ENCODE measurements around the gene CUL9. TPM values are rescaled to one million over a fixed set of nuclear protein-coding genes. Genes with fewer than 3 reads are reported as not detected.

CUL9 gene
- total RNA-seq, 1 donor from 2014 or later = 10.9 TPM

GRCh38 chr6:43188426-43188825 lies 6.4 kb downstream of the CUL9 start:
- intact Hi-C loops (cut with micrococcal nuclease) = no loop called here
- ATAC-seq (no peak), DNase-seq (no peak)

GRCh38 chr6:43189776-43190304 lies 7.8 kb downstream of the CUL9 start:
- intact Hi-C loops (cut with micrococcal nuclease) = no loop called here
- peak; percentile 46 for ATAC-seq
- no peak for DNase-seq

GRCh38 chr6:43192911-43193310 lies 10.9 kb downstream of the CUL9 start:
- intact Hi-C loops (cut with micrococcal nuclease) = no loop called here
- ATAC-seq = no peak
- no peak for DNase-seq

DNA sequence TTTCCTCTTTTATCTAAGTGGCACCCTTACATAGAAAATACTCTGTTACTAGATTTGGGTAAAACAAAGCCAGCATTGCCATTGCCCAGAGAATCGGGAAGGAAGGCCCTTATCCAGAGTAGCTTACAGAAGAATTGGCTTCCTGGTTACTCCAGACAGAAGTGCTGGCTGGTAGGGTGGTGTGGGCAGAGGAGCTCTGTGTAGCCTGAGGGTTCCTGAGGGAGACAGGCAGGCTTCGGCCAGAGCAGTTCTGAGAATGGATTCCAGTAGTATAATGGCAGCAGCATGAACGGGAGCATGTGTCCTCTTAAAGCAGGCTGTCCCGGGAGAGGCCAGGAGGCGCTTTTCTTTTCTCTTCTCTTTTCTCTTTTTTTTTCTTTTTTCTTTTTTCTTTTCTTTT lies 11.9 kb downstream of the CUL9 start:
- intact Hi-C loops (cut with micrococcal nuclease) = no loop called here
- ATAC-seq (no peak), DNase-seq (no peak)

DNA sequence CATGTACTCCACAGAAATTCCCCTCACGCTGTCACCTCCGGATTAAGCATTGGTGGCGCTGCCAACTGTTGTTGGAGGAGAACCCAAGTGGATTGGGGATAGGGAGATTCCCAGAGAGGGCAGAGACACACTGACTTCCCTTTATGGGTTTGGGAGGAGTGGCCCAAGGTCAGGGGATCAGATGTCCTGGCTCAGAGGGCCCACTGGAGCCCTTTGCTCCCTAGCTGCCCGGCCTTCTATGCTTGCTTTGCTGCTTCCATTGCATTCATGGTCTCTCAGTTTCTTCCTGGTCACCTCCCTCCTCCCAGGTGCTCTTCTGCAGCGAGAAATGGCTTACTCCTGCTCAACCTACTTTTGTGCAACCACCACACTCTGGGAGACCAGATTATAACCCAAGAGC lies 14.3 kb downstream of the CUL9 start:
- intact Hi-C loops (cut with micrococcal nuclease) = no loop called here
- no peak for DNase-seq
- no peak for ATAC-seq

DNA sequence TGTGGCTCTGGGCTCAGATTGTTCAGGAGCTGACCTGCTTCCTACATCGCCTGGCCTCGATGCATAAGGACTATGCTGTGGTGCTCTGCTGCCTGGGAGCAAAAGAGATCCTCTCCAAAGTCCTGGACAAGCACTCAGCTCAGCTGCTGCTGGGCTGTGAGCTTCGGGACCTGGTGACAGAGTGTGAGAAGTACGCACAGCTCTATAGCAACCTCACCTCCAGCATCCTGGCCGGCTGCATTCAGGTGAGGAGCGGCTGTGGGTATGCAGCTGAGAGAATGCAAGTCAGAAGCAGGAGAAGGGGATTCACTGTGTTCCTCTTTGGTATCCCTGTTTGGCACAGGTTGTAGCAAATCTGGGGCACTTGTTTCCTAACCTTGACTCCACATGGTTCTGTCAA lies 17.9 kb downstream of the CUL9 start:
- DNase-seq (no peak), ATAC-seq (no peak)
- intact Hi-C loops (cut with micrococcal nuclease) = no loop called here

GRCh38 chr6:43200541-43200940 lies 18.5 kb downstream of the CUL9 start:
- intact Hi-C loops (cut with micrococcal nuclease) = no loop called here
- no peak for ATAC-seq
- no peak for DNase-seq

DNA sequence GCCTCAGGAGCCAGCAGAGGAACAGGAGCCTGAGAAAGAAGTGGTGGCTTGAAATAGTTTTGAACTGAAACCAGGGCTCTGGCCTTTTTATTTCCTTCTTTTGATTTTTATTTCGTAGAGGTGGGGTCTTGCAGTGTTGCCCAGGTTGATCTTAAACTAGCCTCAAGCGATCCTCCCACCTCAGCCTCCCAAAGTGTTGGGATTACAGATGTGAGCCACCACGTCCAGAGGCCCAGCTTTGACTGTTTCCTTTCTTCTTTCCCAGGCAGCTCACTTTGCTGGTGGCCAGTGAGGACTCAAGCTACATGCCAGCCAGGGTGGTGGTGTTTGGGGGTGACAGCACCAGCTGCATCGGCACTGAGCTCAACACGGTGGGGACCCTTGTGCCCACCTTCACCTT lies 20.5 kb downstream of the CUL9 start:
- intact Hi-C loops (cut with micrococcal nuclease) = no loop called here
- no peak for DNase-seq

GRCh38 chr6:43203029-43203717 lies 21.2 kb downstream of the CUL9 start:
- ATAC-seq = no peak
- no peak for DNase-seq
- intact Hi-C loops (cut with micrococcal nuclease) = no loop called here

More for the DNA sequence above, 20.5 kb downstream of the CUL9 start:
- no peak for ATAC-seq

- intact Hi-C loops (cut with micrococcal nuclease) = no loop called here
- DNase-seq = no peak
- no peak for ATAC-seq
Measured at GRCh38 chr6:43203718-43204095, 21.7 kb downstream of the CUL9 start.

DNA sequence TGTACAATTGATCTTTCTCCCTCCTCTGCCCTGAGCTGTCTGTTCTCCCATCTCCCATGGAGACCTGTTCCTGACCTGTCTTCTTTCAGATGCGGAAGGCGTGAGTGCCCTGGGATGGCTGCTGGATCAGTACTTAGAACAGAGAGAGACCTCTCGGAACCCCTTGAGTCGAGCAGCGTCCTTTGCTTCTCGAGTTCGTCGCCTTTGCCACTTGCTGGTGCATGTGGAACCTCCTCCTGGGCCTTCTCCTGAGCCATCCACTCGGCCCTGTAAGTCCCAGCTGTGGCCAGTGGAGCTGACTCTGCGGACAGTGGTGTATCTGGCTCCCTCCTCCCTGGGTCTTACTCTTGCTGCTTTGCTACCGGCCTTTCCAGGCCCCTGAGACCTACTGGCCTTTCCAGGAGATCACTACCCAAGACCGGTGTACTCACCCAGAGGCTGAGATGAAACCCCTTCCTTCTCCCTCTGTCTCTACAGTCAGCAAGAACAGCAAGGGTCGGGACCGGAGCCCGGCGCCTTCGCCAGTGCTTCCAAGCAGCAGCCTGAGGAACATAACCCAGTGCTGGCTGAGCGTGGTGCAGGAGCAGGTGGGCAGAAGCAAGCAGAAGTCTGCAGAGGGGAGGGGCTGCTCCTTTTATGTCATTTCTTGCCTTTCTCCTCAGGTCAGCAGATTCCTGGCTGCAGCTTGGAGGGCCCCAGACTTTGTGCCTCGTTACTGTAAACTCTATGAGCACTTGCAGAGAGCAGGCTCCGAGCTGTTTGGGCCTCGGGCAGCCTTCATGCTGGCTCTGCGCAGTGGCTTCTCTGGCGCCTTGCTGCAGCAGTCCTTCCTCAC lies 22.5 kb downstream of the CUL9 start:
- ATAC-seq (no peak), DNase-seq (no peak)
- intact Hi-C loops (cut with micrococcal nuclease) = no loop called here

- ATAC-seq (no peak), DNase-seq (no peak)
- intact Hi-C loops (cut with micrococcal nuclease) = no loop called here
Measured at GRCh38 chr6:43205849-43206248, 23.9 kb downstream of the CUL9 start.

DNA sequence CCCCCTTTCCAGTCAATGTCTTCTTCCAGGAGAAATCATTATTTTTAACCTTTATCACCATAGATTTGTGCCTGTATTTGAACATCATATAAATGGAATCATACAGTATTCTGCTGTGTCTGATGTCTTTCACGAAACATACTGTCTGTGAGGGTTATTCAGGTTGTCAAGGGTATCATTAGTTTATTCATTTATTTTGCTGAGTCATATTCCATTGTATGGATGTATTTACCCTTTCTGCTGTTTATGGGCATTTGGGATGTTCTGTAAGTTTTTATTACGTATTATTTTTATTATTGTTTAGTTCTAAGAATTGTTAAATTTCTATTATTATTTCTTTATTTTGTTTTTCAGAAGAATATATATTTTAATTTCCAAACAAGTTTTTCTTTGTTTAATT lies 25.3 kb downstream of the CUL9 start:
- DNase-seq (no peak), ATAC-seq (no peak)
- intact Hi-C loops (cut with micrococcal nuclease) = no loop called here

- no peak for DNase-seq
- no peak for ATAC-seq
- intact Hi-C loops (cut with micrococcal nuclease) = no loop called here
Measured at GRCh38 chr6:43211955-43212354, 30.0 kb downstream of the CUL9 start.

- ATAC-seq = no peak
- intact Hi-C loops (cut with micrococcal nuclease) = no loop called here
- no peak for DNase-seq
Measured at GRCh38 chr6:43213431-43213830, 31.4 kb downstream of the CUL9 start.

DNA sequence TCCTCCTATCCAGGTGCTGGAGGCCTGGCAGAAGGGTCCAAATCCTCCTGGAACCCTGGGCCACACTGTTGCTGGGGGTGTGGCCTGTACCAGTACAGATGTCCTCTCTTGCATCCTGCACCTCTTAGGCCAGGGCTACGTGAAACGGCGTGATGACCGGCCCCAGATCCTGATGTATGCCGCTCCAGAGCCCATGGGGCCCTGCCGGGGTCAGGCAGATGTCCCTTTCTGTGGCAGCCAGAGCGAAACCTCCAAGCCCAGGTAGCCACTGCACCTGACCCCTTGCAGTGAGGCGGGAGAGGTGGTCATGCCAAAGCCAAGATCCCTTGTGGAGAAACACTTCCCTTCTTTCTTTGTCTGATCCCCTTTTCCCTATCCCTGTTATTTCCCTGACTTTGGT lies 33.1 kb downstream of the CUL9 start:
- intact Hi-C loops (cut with micrococcal nuclease) = no loop called here
- ATAC-seq (no peak), DNase-seq (no peak)

GRCh38 chr6:43216200-43216599 lies 34.2 kb downstream of the CUL9 start:
- intact Hi-C loops (cut with micrococcal nuclease) = no loop called here
- DNase-seq (no peak), ATAC-seq (no peak)

- DNase-seq (no peak), ATAC-seq (peak; percentile 59)
- intact Hi-C loops (cut with micrococcal nuclease) = no loop called here
Measured at GRCh38 chr6:43217351-43217750, 35.4 kb downstream of the CUL9 start.

DNA sequence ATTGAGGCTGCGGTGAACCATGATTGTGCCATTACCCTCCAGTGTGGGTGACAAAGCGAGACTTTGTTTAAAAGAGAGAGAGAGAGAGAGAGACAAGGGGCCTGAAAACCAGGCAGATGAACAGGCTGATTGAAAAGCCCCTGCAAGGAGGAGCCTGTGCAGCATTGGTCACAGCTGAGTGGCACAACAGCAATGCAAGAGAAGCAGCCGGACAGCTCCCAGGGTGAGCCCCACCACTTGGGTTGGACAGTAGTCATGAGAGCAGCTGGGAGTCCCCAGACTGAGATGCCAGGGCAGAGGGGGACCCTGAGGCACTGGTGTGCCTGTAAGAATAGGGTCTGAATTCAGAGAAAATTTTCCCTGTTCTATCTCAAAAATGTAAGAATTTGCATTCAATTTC lies 37.1 kb downstream of the CUL9 start:
- ATAC-seq = no peak
- no peak for DNase-seq
- intact Hi-C loops (cut with micrococcal nuclease) = no loop called here

GRCh38 chr6:43219814-43220213 lies 37.8 kb downstream of the CUL9 start:
- DNase-seq (no peak), ATAC-seq (no peak)
- intact Hi-C loops (cut with micrococcal nuclease) = no loop called here
